AG09319 (cell line): ENCODE measurements around the gene DGKE.

Source experiments
- DNase-seq: peaks from one replicate; pipeline ENCODE4 v3.0.0-alpha.2; 2010; ENCODE audit warnings: low read depth; ENCODE audit errors: extremely low read depth
- CTCF ChIP-seq: IDR thresholded peaks from 2 replicates; pipeline ENCODE4 v1.5.1; 2011; ENCODE audit warnings: low read depth, mild to moderate bottlenecking, inconsistent platforms, low read length, moderate library complexity

Gene DGKE

GRCh38 chr17:56847106-56847505 lies 13.2 kb downstream of the DGKE start:
- DNase-seq = no peak
- no peak for TF ChIP-seq CTCF

GRCh38 chr17:56849131-56849530 lies 15.2 kb downstream of the DGKE start:
- no peak for DNase-seq
- no peak for TF ChIP-seq CTCF

DNA sequence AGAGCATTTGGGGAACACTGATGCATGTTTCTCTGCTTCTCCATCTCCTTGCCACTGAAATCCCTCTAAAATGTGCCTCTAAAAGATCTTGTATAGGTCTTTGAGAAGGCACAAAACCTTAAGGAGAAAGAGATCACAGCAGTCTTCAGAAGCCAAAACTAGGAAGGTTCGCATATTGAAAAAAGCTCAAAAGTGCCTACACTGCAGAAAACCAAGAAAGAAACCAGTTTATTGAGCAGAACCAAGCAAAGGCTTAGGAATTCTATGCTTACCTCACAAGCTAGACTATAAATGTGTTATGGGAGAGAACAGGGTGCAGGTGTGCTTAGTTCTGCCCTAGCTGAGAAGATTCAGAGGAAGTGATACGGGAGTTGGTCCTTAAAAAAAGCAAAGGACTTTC lies 16.6 kb downstream of the DGKE start:
- TF ChIP-seq CTCF = no peak
- DNase-seq = no peak

DNA sequence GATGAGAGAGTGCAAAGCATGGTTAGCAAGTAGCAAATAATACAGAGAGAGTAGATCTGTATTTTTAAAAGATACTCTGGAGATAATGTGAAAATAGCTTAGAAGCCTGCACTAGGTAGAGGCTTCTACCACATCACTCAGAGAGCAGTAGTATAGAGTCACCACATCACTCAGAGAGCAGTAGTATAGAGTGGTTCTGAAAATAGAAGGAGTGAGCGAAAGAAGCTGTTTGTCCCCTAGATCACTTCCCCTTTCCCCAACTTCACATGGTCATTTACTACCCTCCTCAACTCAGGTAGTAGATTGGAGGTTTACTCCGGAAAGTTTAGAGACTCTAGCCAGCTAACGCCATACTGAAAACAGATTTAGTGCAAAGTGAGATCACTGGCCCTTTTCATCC lies 17.1 kb downstream of the DGKE start:
- TF ChIP-seq CTCF = no peak
- DNase-seq = no peak

- TF ChIP-seq CTCF = no peak
- no peak for DNase-seq
Measured at GRCh38 chr17:56861899-56862298, 27.9 kb downstream of the DGKE start.

- no peak for TF ChIP-seq CTCF
- no peak for DNase-seq
Measured at GRCh38 chr17:56863974-56864373, 30.0 kb downstream of the DGKE start.

DNA sequence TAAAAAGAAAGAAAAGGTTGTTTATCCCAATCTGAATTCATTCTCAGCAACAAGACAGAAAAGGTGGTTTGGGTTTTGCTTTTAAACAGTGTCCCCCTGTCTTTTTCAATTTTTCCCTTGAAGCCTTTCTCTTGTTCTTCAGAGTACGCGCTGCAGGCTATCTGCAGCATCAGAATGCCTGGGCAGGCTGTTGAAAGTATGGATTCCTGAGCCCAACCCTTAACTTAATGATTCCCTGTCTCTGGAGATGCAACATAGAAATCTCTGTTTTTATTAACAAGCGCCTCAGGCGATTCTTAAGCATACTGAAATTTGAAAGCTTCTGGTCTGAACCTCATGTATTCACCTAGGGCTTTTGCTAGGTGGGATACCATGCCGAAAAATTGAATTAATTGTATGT lies 32.1 kb downstream of the DGKE start:
- no peak for DNase-seq
- TF ChIP-seq CTCF = no peak

GRCh38 chr17:56866496-56866895 lies 32.5 kb downstream of the DGKE start:
- no peak for DNase-seq
- no peak; the same call in 1 of the 2 replicates for TF ChIP-seq CTCF
